HCT116 (cell line): Measurements from ENCODE around the gene SLC27A1. TPM values are rescaled to one million over a fixed set of nuclear protein-coding genes. Genes with fewer than 3 reads are reported as not detected.

Source experiments
- ATAC-seq: fragments of 200-7000 bp; cut with Tn5 transposase; 2 replicates; pipeline ENCODE4 v1.9.1; 2020; ENCODE audit warnings: mild to moderate bottlenecking, moderate library complexity
- BruUV-seq: library from RNA; stranded (reverse); fragments of 400-500 nt; replicated peaks from 2 replicates; lab custom pipeline; 2021; lab: Mats Ljungman, UMichigan
- CTCF ChIA-PET: fragments of 300-600 bp; sonication (Branson Sonifier 250); formaldehyde crosslinking; loops from one replicate; lab custom pipeline; 2021; ENCODE audit warnings: antibody characterized with exemption; lab: Charles Lee
- POLR2A ChIA-PET: fragments of 300-600, 350-600 bp; sonication (Branson Sonifier 250); formaldehyde crosslinking; loops from one replicate; lab custom pipeline; 2021; ENCODE audit warnings: antibody characterized with exemption; lab: Charles Lee
- RAD21 ChIA-PET, 2 experiments: fragments of 300-600 bp; sonication (Branson Sonifier 250); formaldehyde crosslinking; loops; one replicate each; lab custom pipeline; 2023; ENCODE audit warnings: low total read pairs in 2 of 2; ENCODE audit not compliant: uncharacterized antibody in 2 of 2, unreplicated experiment in 2 of 2, low non-redundant PET in 1 of 2; lab: Charles Lee
- DNase-seq: peaks from one replicate; pipeline ENCODE4 v3.0.0-alpha.2; 2010; ENCODE audit warnings: low read depth, low spot score
- H2AFZ ChIP-seq: fragments of 200-600 bp; shearing (Covaris generic), sonication (generic); 2 replicates; pipeline ENCODE4 v1.6.1; 2017; ENCODE audit warnings: low read depth, mixed run types, mixed read lengths, antibody characterized with exemption, low read length; ENCODE audit not compliant: poor library complexity, severe bottlenecking
- H3K27ac ChIP-seq: 2 replicates; pipeline ENCODE4 v1.5.1; 2012; ENCODE audit warnings: low read depth, low read length
- H3K27me3 ChIP-seq: fragments of 200-600 bp; sonication (generic); 2 replicates; pipeline ENCODE4 v1.6.1; 2016; ENCODE audit warnings: mixed run types, low read length, mixed read lengths; ENCODE audit not compliant: insufficient read depth
- H3K36me3 ChIP-seq, 2 experiments: fragments of 200-500 bp in 1 of 2; fragments of 200-600 bp in 1 of 2; sonication (Bioruptor generic) in 1 of 2; sonication (generic) in 1 of 2; 2 replicates each; pipeline versions ENCODE4 v1.5.1 to v1.6.1; 2014 to 2016; ENCODE audit warnings: low read length in 2 of 2, inconsistent platforms in 1 of 2, mixed read lengths in 1 of 2, mixed run types in 1 of 2; ENCODE audit not compliant: insufficient read depth in 2 of 2, control insufficient read depth in 1 of 2
- H3K4me1 ChIP-seq, 2 experiments: fragments of 200-600 bp in 1 of 2; sonication (generic) in 1 of 2; 2 replicates each; pipeline versions ENCODE4 v1.5.1 to v1.6.1; 2012 to 2017; ENCODE audit warnings: low read length in 2 of 2, inconsistent platforms in 1 of 2, mild to moderate bottlenecking in 1 of 2, mixed read lengths in 1 of 2, mixed run types in 1 of 2, moderate library complexity in 1 of 2; ENCODE audit not compliant: insufficient read depth in 2 of 2, control insufficient read depth in 1 of 2
- H3K4me2 ChIP-seq: fragments of 200-600 bp; sonication (generic); 2 replicates; pipeline ENCODE4 v1.6.1; 2017; ENCODE audit warnings: mixed run types, low read length, mixed read lengths
- H3K4me3 ChIP-seq, 2 experiments: fragments of 200-600 bp in 1 of 2; sonication (generic) in 1 of 2; replicated peaks in 1 of 2; 2 replicates each; pipeline ENCODE4 v1.5.1; 2011 to 2016; ENCODE audit warnings: low read length in 2 of 2, control low read depth in 1 of 2, low read depth in 1 of 2, mild to moderate bottlenecking in 1 of 2, mixed read lengths in 1 of 2, mixed run types in 1 of 2
- H3K79me2 ChIP-seq: fragments of 200-600 bp; sonication (generic); 2 replicates; pipeline ENCODE4 v1.6.1; 2017; ENCODE audit warnings: mild to moderate bottlenecking, mixed run types, low read length, moderate library complexity, mixed read lengths; ENCODE audit not compliant: insufficient read depth
- H3K9ac ChIP-seq: fragments of 200-600 bp; sonication (generic); 2 replicates; pipeline ENCODE4 v1.6.1; 2016; ENCODE audit warnings: low read length, mixed read lengths
- H3K9me2 ChIP-seq: fragments of 200-600 bp; sonication (generic), shearing (Covaris generic); 2 replicates; pipeline ENCODE4 v1.6.1; 2017; ENCODE audit warnings: mixed run types, mild to moderate bottlenecking, moderate library complexity; ENCODE audit not compliant: insufficient read depth
- H3K9me3 ChIP-seq, 2 experiments: fragments of 200-500 bp in 1 of 2; fragments of 200-600 bp in 1 of 2; sonication (Bioruptor generic) in 1 of 2; sonication (generic) in 1 of 2; 2 replicates each; pipeline ENCODE4 v1.6.1; 2014 to 2017; ENCODE audit warnings: low read length in 2 of 2, mixed read lengths in 2 of 2, inconsistent platforms in 1 of 2, low read depth in 1 of 2, mild to moderate bottlenecking in 1 of 2, mixed run types in 1 of 2, moderate library complexity in 1 of 2; ENCODE audit not compliant: control insufficient read depth in 1 of 2, insufficient read depth in 1 of 2
- H4K20me1 ChIP-seq: fragments of 200-600 bp; sonication (generic), shearing (Covaris generic); 2 replicates; pipeline ENCODE4 v1.6.1; 2017; ENCODE audit warnings: mixed run types, mild to moderate bottlenecking, moderate library complexity; ENCODE audit not compliant: insufficient read depth
- ELF1 ChIP-seq: IDR thresholded peaks from 2 replicates; pipeline ENCODE4 v1.6.1; 2012; ENCODE audit warnings: low read depth, borderline replicate concordance
- POLR2A ChIP-seq: IDR thresholded peaks from 2 replicates; pipeline ENCODE4 v1.7.0; 2011; ENCODE audit warnings: borderline replicate concordance; ENCODE audit not compliant: insufficient read depth, insufficient read length; ENCODE audit errors: extremely low read depth
- POLR2AphosphoS5 ChIP-seq: IDR thresholded peaks from 2 replicates; pipeline ENCODE4 v1.6.1; 2011; ENCODE audit warnings: mild to moderate bottlenecking, low read depth, low read length, moderate library complexity
- SIN3A ChIP-seq: IDR thresholded peaks from 2 replicates; pipeline ENCODE4 v1.6.1; 2012; ENCODE audit warnings: low read depth
- SP1 ChIP-seq: IDR thresholded peaks from 2 replicates; pipeline ENCODE4 v1.6.1; 2012; ENCODE audit warnings: low read depth
- YY1 ChIP-seq: IDR thresholded peaks from 2 replicates; pipeline ENCODE4 v1.6.1; 2011; ENCODE audit warnings: low read length, low read depth, moderate library complexity, mild to moderate bottlenecking; ENCODE audit not compliant: insufficient replicate concordance; ENCODE audit errors: extremely low read depth
- ZNF274 ChIP-seq: fragments of 200-500 bp; sonication (Bioruptor generic); IDR thresholded peaks from 2 replicates; pipeline ENCODE4 v1.6.1; 2014; ENCODE audit warnings: mild to moderate bottlenecking, low read depth, low read length, inconsistent platforms
- intact Hi-C: fragments of 100-400 bp; cut with micrococcal nuclease; formaldehyde crosslinking; loops from 2 replicates; pipeline ENCODE4 v1.10.0; 2022
- total RNA-seq: library from RNA; stranded (reverse); gene quantifications from one replicate; pipeline ENCODE4 v1.2.1, GENCODE V29; 2021; ENCODE audit not compliant: unreplicated experiment
- TF ChIP-seq, protein P1 (sequence below): IDR thresholded peaks from 2 replicates; pipeline ENCODE4 v1.6.1; 2012
- TF ChIP-seq, protein P2 (sequence below): IDR thresholded peaks from 2 replicates; pipeline ENCODE4 v1.6.1; 2012

The SLC27A1 gene
- total RNA-seq, 1 experiment from 2014 or later, result 22.5 TPM

DNA sequence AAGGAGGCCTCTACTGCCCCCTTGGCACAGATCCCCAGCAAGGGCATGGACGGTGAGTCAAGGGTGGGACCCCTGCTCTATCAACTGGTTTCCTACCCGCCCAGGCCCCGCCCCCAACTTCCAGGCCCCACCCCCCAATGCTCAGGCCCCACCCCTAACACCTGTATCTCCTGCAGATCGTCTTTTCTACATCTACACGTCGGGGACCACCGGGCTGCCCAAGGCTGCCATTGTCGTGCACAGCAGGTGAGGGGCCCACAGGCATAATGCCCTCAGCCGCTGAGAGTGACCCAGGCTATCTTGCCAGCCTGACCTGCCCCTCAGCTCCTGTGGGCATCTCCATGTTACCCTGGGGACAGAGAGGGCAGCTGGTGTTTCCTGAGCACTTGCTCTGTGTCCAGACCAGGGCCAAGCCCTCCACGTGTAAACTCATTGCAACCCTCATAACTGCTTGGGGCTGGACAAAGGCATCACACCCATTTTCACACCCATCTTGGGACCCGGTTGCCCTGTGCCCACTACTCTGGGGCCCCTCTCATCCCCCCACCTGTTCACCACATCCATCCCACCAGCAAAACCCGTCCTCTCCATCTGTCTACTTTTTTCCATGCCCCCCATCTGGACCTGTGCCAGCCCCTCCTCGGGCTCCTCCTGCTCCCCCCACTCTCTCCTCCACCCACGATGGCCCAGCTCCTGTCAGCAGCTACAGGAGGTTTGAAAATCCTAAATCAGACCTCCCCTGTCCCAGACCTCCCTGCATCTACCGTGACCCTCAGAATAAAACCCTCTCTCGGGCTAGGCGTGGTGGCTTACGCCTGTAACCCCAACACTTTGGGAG is 17.2 kb downstream of the SLC27A1 start:
- no peak for DNase-seq
- H3K4me2 ChIP-seq, result peak overlapping the region; percentile 11; the same call in 1 of the 2 replicates
- no peaks in the 10 kb centered on the region for H3K9me2 ChIP-seq
- peaks cover 18 to 32% of the 10 kb centered on the region in 2 experiments for H3K4me1 ChIP-seq
- no peak for ATAC-seq
- no peak overlapping the region for H3K27ac ChIP-seq
- H4K20me1 ChIP-seq, result no peaks in the 10 kb centered on the region
- H3K36me3 ChIP-seq, result no peaks in the 10 kb centered on the region
- 0 out of 2 replicates have a peak overlapping the region, but pooled peaks have one; percentile 65 for H3K9ac ChIP-seq
- TF ChIP-seq SIN3A (no peak), YY1 (no peak), SP1 (no peak), ELF1 (no peak), ZNF274 (no peak), POLR2AphosphoS5 (no peak)
- no peaks in the 10 kb centered on the region for H3K27me3 ChIP-seq
- H3K9me3 ChIP-seq, result no peaks in the 10 kb centered on the region
- ChIA-PET POLR2A (no interaction called here), RAD21 (no interaction called here), CTCF (interaction anchor here (0.9 to 1.7 kb wide), 2 partner anchors 9 to 279 kb away, joined by 3 to 6 read pairs; no protein-coding TSS in a partner anchor)
- H3K4me3 ChIP-seq, result no peak overlapping the region
- intact Hi-C loops, result no loop called here
- BruUV-seq, result no TSS peak
- no peak overlapping the region for H2AFZ ChIP-seq
- H3K79me2 ChIP-seq, result 0 out of 2 replicates have a peak, but pooled peaks cover 3% of the 10 kb centered on the region

- DNase-seq (peak; percentile 83), ATAC-seq (peak; percentile 99)
- no peaks in the 10 kb centered on the region for H4K20me1 ChIP-seq
- no peaks in the 10 kb centered on the region for H3K79me2 ChIP-seq
- H3K4me2 ChIP-seq, result peak overlapping the region; percentile 90
- no peaks in the 10 kb centered on the region for H3K27me3 ChIP-seq
- RAD21 ChIA-PET, result no interaction called here
- no peaks in the 10 kb centered on the region for H3K9me3 ChIP-seq
- intact Hi-C loops, result no loop called here
- TF ChIP-seq POLR2A (peak; percentile 47), POLR2AphosphoS5 (peak; percentile 51)
- TF ChIP-seq, protein P1, sequence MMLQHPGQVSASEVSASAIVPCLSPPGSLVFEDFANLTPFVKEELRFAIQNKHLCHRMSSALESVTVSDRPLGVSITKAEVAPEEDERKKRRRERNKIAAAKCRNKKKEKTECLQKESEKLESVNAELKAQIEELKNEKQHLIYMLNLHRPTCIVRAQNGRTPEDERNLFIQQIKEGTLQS, result no peak
- TF ChIP-seq, protein P2, sequence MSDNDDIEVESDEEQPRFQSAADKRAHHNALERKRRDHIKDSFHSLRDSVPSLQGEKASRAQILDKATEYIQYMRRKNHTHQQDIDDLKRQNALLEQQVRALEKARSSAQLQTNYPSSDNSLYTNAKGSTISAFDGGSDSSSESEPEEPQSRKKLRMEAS, result peak; percentile 90
- CTCF ChIA-PET, result interaction anchor here (1.7 kb wide), 1 partner anchor 7 kb away, joined by 6 read pairs; no protein-coding TSS in a partner anchor
- H3K4me3 ChIP-seq, result peak overlapping the region; percentile 43 to 58
- peaks cover 18 to 32% of the 10 kb centered on the region in 2 experiments for H3K4me1 ChIP-seq
- peak overlapping the region; percentile 65 for H3K9ac ChIP-seq
- H3K27ac ChIP-seq, result peak overlapping the region; percentile 56
- no peaks in the 10 kb centered on the region for H3K9me2 ChIP-seq
- POLR2A ChIA-PET, result interaction anchor here (0.8 kb wide), 1 partner anchor 262 kb away, joined by 3 read pairs; no protein-coding TSS in a partner anchor
- H3K36me3 ChIP-seq, result no peaks in the 10 kb centered on the region
- TSS peak; percentile 66 for BruUV-seq
- H2AFZ ChIP-seq, result no peak overlapping the region
These were observed 18.5 kb downstream of the SLC27A1 start for GRCh38 chr19:17488593-17489391.
